HG03135 (cell line): ENCODE measurements around the gene KPNA5.
"Not testable (repeated sequence)": the region's sequence is repeated elsewhere in the genome, so short reads cannot be mapped to it uniquely, and the experiment has no call there.

ENCODE experiments used
- ATAC-seq: cut with Tn5 transposase; IDR thresholded peaks from one replicate; pipeline ENCODE4 v1.9.1; 2021; ENCODE audit warnings: mild to moderate bottlenecking, moderate library complexity; ENCODE audit not compliant: unreplicated experiment

KPNA5 gene

GRCh38 chr6:116697480-116697879, 16.5 kb downstream of the KPNA5 start:
- peak; percentile 76 for ATAC-seq

- not testable (repeated sequence) for ATAC-seq
Measured at GRCh38 chr6:116703888-116704287, 22.9 kb downstream of the KPNA5 start.

- ATAC-seq = no peak
Measured at GRCh38 chr6:116705917-116706316, 24.9 kb downstream of the KPNA5 start.

GRCh38 chr6:116714296-116714695, 33.3 kb downstream of the KPNA5 start:
- ATAC-seq = no peak

- no peak for ATAC-seq
Measured at GRCh38 chr6:116714761-116715160, 33.8 kb downstream of the KPNA5 start.

- no peak for ATAC-seq
Measured at GRCh38 chr6:116726947-116727346, 45.9 kb downstream of the KPNA5 start.

GRCh38 chr6:116730513-116730912, 49.5 kb downstream of the KPNA5 start:
- no peak for ATAC-seq

GRCh38 chr6:116737004-116737403, 56.0 kb downstream of the KPNA5 start:
- no peak for ATAC-seq

GRCh38 chr6:116740486-116740885, 59.5 kb downstream of the KPNA5 start:
- ATAC-seq = not testable (repeated sequence)

GRCh38 chr6:116741571-116741970, 60.6 kb downstream of the KPNA5 start:
- no peak for ATAC-seq

GRCh38 chr6:116745176-116745575, 64.2 kb downstream of the KPNA5 start:
- ATAC-seq = no peak

GRCh38 chr6:116761779-116762178, 80.8 kb downstream of the KPNA5 start:
- ATAC-seq = no peak

GRCh38 chr6:116762235-116762634, 81.2 kb downstream of the KPNA5 start:
- ATAC-seq = no peak

- no peak for ATAC-seq
Measured at GRCh38 chr6:116763048-116763447, 82.0 kb downstream of the KPNA5 start.

- ATAC-seq = no peak
Measured at GRCh38 chr6:116763906-116764628, 83.1 kb downstream of the KPNA5 start.

GRCh38 chr6:116764629-116764960, 83.6 kb downstream of the KPNA5 start:
- ATAC-seq = no peak

- ATAC-seq = peak; percentile 46
Measured at GRCh38 chr6:116764961-116765841, 84.2 kb downstream of the KPNA5 start, which contains the start of gene FAM162B. Gene FAM162B (minus strand): TSS chr6:116765719. CDS start chr6:116765576, 143 bp downstream.

- no peak for ATAC-seq
Measured at GRCh38 chr6:116766506-116767176, 85.6 kb downstream of the KPNA5 start.

- no peak for ATAC-seq
Measured at GRCh38 chr6:116767715-116768114, 86.7 kb downstream of the KPNA5 start.

- no peak for ATAC-seq
Measured at GRCh38 chr6:116772450-116772849, 91.4 kb downstream of the KPNA5 start.

GRCh38 chr6:116773886-116774285, 92.9 kb downstream of the KPNA5 start:
- ATAC-seq = no peak
